ENCODE measurements around the gene UNC5C. TPM values are rescaled to one million over a fixed set of nuclear protein-coding genes. Genes with fewer than 3 reads are reported as not detected.

UNC5C gene
- polyA plus RNA-seq, 1 of the 3 experiments (the other 2 are of a cell fraction), result 3.3 TPM

- no peak overlapping the region for H3K27ac ChIP-seq (ENCODE audit: low read depth in 2 of 2, low read length in 1 of 2)
- no peaks in the 10 kb centered on the region for H3K27me3 ChIP-seq (ENCODE audit: insufficient read depth)
- H3K4me1 ChIP-seq (ENCODE audit: control insufficient read depth in 1 of 2, insufficient read depth in 2 of 2, low read depth in 1 of 2, low read length in 1 of 2), result peaks cover 0 to 2% of the 10 kb centered on the region in 2 experiments; a peak in 3 of 4 replicates
- TF ChIP-seq NFIC (IDR thresholded peaks at IDR 0.05; ENCODE audit: borderline replicate concordance), result no peak
- no peak for TF ChIP-seq USF2 (IDR thresholded peaks at IDR 0.05; ENCODE audit: borderline replicate concordance, low read depth, low read length)
- TF ChIP-seq YY1 (IDR thresholded peaks at IDR 0.05; ENCODE audit: low read depth), result no peak
- TF ChIP-seq IRF3 (IDR thresholded peaks at IDR 0.05; ENCODE audit: low read depth, low read length), result no peak
- no peak for TF ChIP-seq EZH2phosphoT487 (IDR thresholded peaks at IDR 0.05; ENCODE audit: borderline replicate concordance, low read depth)
- no peak for TF ChIP-seq POLR2AphosphoS5 (IDR thresholded peaks at IDR 0.05; ENCODE audit: low read depth, low read length)
- no peak for TF ChIP-seq ZBTB33 (IDR thresholded peaks at IDR 0.05; ENCODE audit: borderline replicate concordance, low read depth)
- no peak for TF ChIP-seq RXRA (IDR thresholded peaks at IDR 0.05; ENCODE audit: borderline replicate concordance, low read depth)
- no peak for TF ChIP-seq FOSL2 (IDR thresholded peaks at IDR 0.05; ENCODE audit: borderline replicate concordance, low read depth)
- TF ChIP-seq, protein P1, sequence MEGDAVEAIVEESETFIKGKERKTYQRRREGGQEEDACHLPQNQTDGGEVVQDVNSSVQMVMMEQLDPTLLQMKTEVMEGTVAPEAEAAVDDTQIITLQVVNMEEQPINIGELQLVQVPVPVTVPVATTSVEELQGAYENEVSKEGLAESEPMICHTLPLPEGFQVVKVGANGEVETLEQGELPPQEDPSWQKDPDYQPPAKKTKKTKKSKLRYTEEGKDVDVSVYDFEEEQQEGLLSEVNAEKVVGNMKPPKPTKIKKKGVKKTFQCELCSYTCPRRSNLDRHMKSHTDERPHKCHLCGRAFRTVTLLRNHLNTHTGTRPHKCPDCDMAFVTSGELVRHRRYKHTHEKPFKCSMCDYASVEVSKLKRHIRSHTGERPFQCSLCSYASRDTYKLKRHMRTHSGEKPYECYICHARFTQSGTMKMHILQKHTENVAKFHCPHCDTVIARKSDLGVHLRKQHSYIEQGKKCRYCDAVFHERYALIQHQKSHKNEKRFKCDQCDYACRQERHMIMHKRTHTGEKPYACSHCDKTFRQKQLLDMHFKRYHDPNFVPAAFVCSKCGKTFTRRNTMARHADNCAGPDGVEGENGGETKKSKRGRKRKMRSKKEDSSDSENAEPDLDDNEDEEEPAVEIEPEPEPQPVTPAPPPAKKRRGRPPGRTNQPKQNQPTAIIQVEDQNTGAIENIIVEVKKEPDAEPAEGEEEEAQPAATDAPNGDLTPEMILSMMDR (IDR thresholded peaks at IDR 0.05), result no peak
- no peak for DNase-seq
- POLR2A ChIA-PET, result no interaction called here
- H3K9me2 ChIP-seq, result no peaks in the 10 kb centered on the region
- no peaks in the 10 kb centered on the region for H3K9me3 ChIP-seq
- 75% methylated on average over 3 of the region's 3 CpGs for WGBS (ENCODE audit: low lambda C conversion rate)
- no peaks in the 10 kb centered on the region for H3K79me2 ChIP-seq (ENCODE audit: insufficient read depth)
- H4K20me1 ChIP-seq (ENCODE audit: insufficient read depth), result no peaks in the 10 kb centered on the region
- H3K36me3 ChIP-seq (replicated peaks in 1 of 2; ENCODE audit: control insufficient read depth in 1 of 2, insufficient read depth in 2 of 2, low read length in 1 of 2), result peaks cover 0 to 47% of the 10 kb centered on the region in 2 experiments
- H3F3A ChIP-seq (replicated peaks; ENCODE audit: insufficient read depth), result no peaks in the 10 kb centered on the region
- no peak overlapping the region for H3K4me2 ChIP-seq
- CTCF ChIA-PET, result interaction anchor here (1.3 kb wide), 1 partner anchor 106 kb away, joined by 3 read pairs; no protein-coding TSS in a partner anchor
- no peak overlapping the region for H2AFZ ChIP-seq (ENCODE audit: low read depth)
- H3K4me3 ChIP-seq (ENCODE audit: low read depth in 2 of 2, low read length in 1 of 2), result no peak overlapping the region
- H3K9ac ChIP-seq, result no peak overlapping the region
These were observed 276.0 kb downstream of the UNC5C start for GRCh38 chr4:95272797-95273196.
